ENCODE measurements around the gene FAM120A.
"Not testable (repeated sequence)": the region's sequence is repeated elsewhere in the genome, so short reads cannot be mapped to it uniquely, and the experiment has no call there.

The FAM120A gene

GRCh38 chr9:93503381-93503780 lies 51.9 kb downstream of the FAM120A start:
- H3K36me3 ChIP-seq (ENCODE audit: control insufficient read depth, insufficient read depth, low read length) = peaks cover under 1% of the 10 kb centered on the region; the same call in 1 of the 2 replicates
- WGBS (ENCODE audit: insufficient coverage, insufficient read length) = no CpG with 5 or more reads among the region's 4 CpGs
- H3K27me3 ChIP-seq (ENCODE audit: control insufficient read depth, insufficient read depth, low read length) = no peaks in the 10 kb centered on the region
- no peak overlapping the region for H3K4me3 ChIP-seq (ENCODE audit: low read length)
- no peak for DNase-seq (ENCODE audit: low read depth, low spot score)
- H3K27ac ChIP-seq (ENCODE audit: low read length) = no peak overlapping the region
- H3K4me1 ChIP-seq (ENCODE audit: control insufficient read depth, insufficient read depth, low read length) = no peaks in the 10 kb centered on the region
- no peaks in the 10 kb centered on the region for H3K9me3 ChIP-seq (ENCODE audit: control insufficient read depth, insufficient read depth, low read length)

GRCh38 chr9:93505541-93506132 lies 54.2 kb downstream of the FAM120A start:
- whole genome bisulfite sequencing (ENCODE audit: insufficient coverage, insufficient read length) = no CpG with 5 or more reads among the region's 4 CpGs
- no peak for DNase-seq (ENCODE audit: low read depth, low spot score)
- Histone ChIP-seq H3K9me3 (ENCODE audit: control insufficient read depth, insufficient read depth, low read length) (no peaks in the 10 kb centered on the region), H3K4me1 (ENCODE audit: control insufficient read depth, insufficient read depth, low read length) (0 out of 2 replicates have a peak, but pooled peaks cover 3% of the 10 kb centered on the region), H3K27me3 (ENCODE audit: control insufficient read depth, insufficient read depth, low read length) (no peaks in the 10 kb centered on the region), H3K4me3 (ENCODE audit: low read length) (no peak overlapping the region), H3K27ac (ENCODE audit: low read length) (no peak overlapping the region), H3K36me3 (ENCODE audit: control insufficient read depth, insufficient read depth, low read length) (no peaks in the 10 kb centered on the region)

- 0 out of 2 replicates have a peak, but pooled peaks cover 3% of the 10 kb centered on the region for H3K4me1 ChIP-seq (ENCODE audit: control insufficient read depth, insufficient read depth, low read length)
- WGBS (ENCODE audit: insufficient coverage, insufficient read length) = no CpG with 5 or more reads among the region's 2 CpGs
- no peaks in the 10 kb centered on the region for H3K36me3 ChIP-seq (ENCODE audit: control insufficient read depth, insufficient read depth, low read length)
- no peak for DNase-seq (ENCODE audit: low read depth, low spot score)
- no peaks in the 10 kb centered on the region for H3K27me3 ChIP-seq (ENCODE audit: control insufficient read depth, insufficient read depth, low read length)
- no peak overlapping the region for H3K4me3 ChIP-seq (ENCODE audit: low read length)
- H3K27ac ChIP-seq (ENCODE audit: low read length) = no peak overlapping the region
- H3K9me3 ChIP-seq (ENCODE audit: control insufficient read depth, insufficient read depth, low read length) = no peaks in the 10 kb centered on the region
These were observed 56.3 kb downstream of the FAM120A start for GRCh38 chr9:93507768-93508167.

- DNase-seq (ENCODE audit: low read depth, low spot score) = no peak
- WGBS (ENCODE audit: insufficient coverage, insufficient read length) = no CpG with 5 or more reads among the region's 2 CpGs
These were observed 56.7 kb downstream of the FAM120A start for GRCh38 chr9:93508207-93508606.

GRCh38 chr9:93509084-93509483 lies 57.6 kb downstream of the FAM120A start:
- no peak for DNase-seq (ENCODE audit: low read depth, low spot score)
- Histone ChIP-seq H3K9me3 (ENCODE audit: control insufficient read depth, insufficient read depth, low read length) (no peaks in the 10 kb centered on the region), H3K4me1 (ENCODE audit: control insufficient read depth, insufficient read depth, low read length) (0 out of 2 replicates have a peak, but pooled peaks cover 3% of the 10 kb centered on the region), H3K36me3 (ENCODE audit: control insufficient read depth, insufficient read depth, low read length) (no peaks in the 10 kb centered on the region), H3K27me3 (ENCODE audit: control insufficient read depth, insufficient read depth, low read length) (no peaks in the 10 kb centered on the region), H3K4me3 (ENCODE audit: low read length) (no peak overlapping the region), H3K27ac (ENCODE audit: low read length) (no peak overlapping the region)
- no CpG with 5 or more reads among the region's 2 CpGs for WGBS (ENCODE audit: insufficient coverage, insufficient read length)

More at GRCh38 chr9:93508207-93508606, 56.7 kb downstream of the FAM120A start:
- Histone ChIP-seq H3K36me3 (ENCODE audit: control insufficient read depth, insufficient read depth, low read length) (no peaks in the 10 kb centered on the region), H3K27ac (ENCODE audit: low read length) (no peak overlapping the region), H3K4me3 (ENCODE audit: low read length) (no peak overlapping the region), H3K27me3 (ENCODE audit: control insufficient read depth, insufficient read depth, low read length) (no peaks in the 10 kb centered on the region), H3K9me3 (ENCODE audit: control insufficient read depth, insufficient read depth, low read length) (no peaks in the 10 kb centered on the region), H3K4me1 (ENCODE audit: control insufficient read depth, insufficient read depth, low read length) (0 out of 2 replicates have a peak, but pooled peaks cover 3% of the 10 kb centered on the region)

- H3K36me3 ChIP-seq (ENCODE audit: control insufficient read depth, insufficient read depth, low read length) = no peaks in the 10 kb centered on the region
- H3K27me3 ChIP-seq (ENCODE audit: control insufficient read depth, insufficient read depth, low read length) = no peaks in the 10 kb centered on the region
- H3K9me3 ChIP-seq (ENCODE audit: control insufficient read depth, insufficient read depth, low read length) = no peaks in the 10 kb centered on the region
- H3K4me3 ChIP-seq (ENCODE audit: low read length) = no peak overlapping the region
- 0 out of 2 replicates have a peak, but pooled peaks cover 3% of the 10 kb centered on the region for H3K4me1 ChIP-seq (ENCODE audit: control insufficient read depth, insufficient read depth, low read length)
- no CpG with 5 or more reads among the region's 7 CpGs for WGBS (ENCODE audit: insufficient coverage, insufficient read length)
- no peak for DNase-seq (ENCODE audit: low read depth, low spot score)
- H3K27ac ChIP-seq (ENCODE audit: low read length) = no peak overlapping the region
These were observed 58.6 kb downstream of the FAM120A start for GRCh38 chr9:93510041-93510440.

- not testable (repeated sequence) for H3K27me3 ChIP-seq (ENCODE audit: control insufficient read depth, insufficient read depth, low read length); H3K9me3 ChIP-seq (ENCODE audit: control insufficient read depth, insufficient read depth, low read length); H3K27ac ChIP-seq (ENCODE audit: low read length); DNase-seq (ENCODE audit: low read depth, low spot score); H3K4me3 ChIP-seq (ENCODE audit: low read length); H3K36me3 ChIP-seq (ENCODE audit: control insufficient read depth, insufficient read depth, low read length); H3K4me1 ChIP-seq (ENCODE audit: control insufficient read depth, insufficient read depth, low read length)
- no CpG with 5 or more reads among the region's 8 CpGs for WGBS (ENCODE audit: insufficient coverage, insufficient read length)
These were observed 59.7 kb downstream of the FAM120A start for GRCh38 chr9:93511228-93511627.

- H3K27me3 ChIP-seq (ENCODE audit: control insufficient read depth, insufficient read depth, low read length); H3K27ac ChIP-seq (ENCODE audit: low read length); H3K36me3 ChIP-seq (ENCODE audit: control insufficient read depth, insufficient read depth, low read length); H3K4me3 ChIP-seq (ENCODE audit: low read length); DNase-seq (ENCODE audit: low read depth, low spot score); H3K4me1 ChIP-seq (ENCODE audit: control insufficient read depth, insufficient read depth, low read length); H3K9me3 ChIP-seq (ENCODE audit: control insufficient read depth, insufficient read depth, low read length): not testable (repeated sequence)
- WGBS (ENCODE audit: insufficient coverage, insufficient read length) = no CpG with 5 or more reads among the region's 10 CpGs
These were observed 60.8 kb downstream of the FAM120A start for GRCh38 chr9:93512170-93512812.

GRCh38 chr9:93513606-93514005 lies 62.1 kb downstream of the FAM120A start:
- Histone ChIP-seq H3K4me1 (ENCODE audit: control insufficient read depth, insufficient read depth, low read length) (0 out of 2 replicates have a peak, but pooled peaks cover 3% of the 10 kb centered on the region), H3K27ac (ENCODE audit: low read length) (no peak overlapping the region), H3K9me3 (ENCODE audit: control insufficient read depth, insufficient read depth, low read length) (no peaks in the 10 kb centered on the region), H3K27me3 (ENCODE audit: control insufficient read depth, insufficient read depth, low read length) (no peaks in the 10 kb centered on the region), H3K4me3 (ENCODE audit: low read length) (no peak overlapping the region), H3K36me3 (ENCODE audit: control insufficient read depth, insufficient read depth, low read length) (no peaks in the 10 kb centered on the region)
- no CpG with 5 or more reads among the region's 9 CpGs for WGBS (ENCODE audit: insufficient coverage, insufficient read length)
- DNase-seq (ENCODE audit: low read depth, low spot score) = no peak

- Histone ChIP-seq H3K9me3 (ENCODE audit: control insufficient read depth, insufficient read depth, low read length) (no peaks in the 10 kb centered on the region), H3K27ac (ENCODE audit: low read length) (no peak overlapping the region)
These were observed 65.8 kb downstream of the FAM120A start for GRCh38 chr9:93517331-93517730.

More at GRCh38 chr9:93517331-93517730, 65.8 kb downstream of the FAM120A start:
- Histone ChIP-seq H3K4me1 (ENCODE audit: control insufficient read depth, insufficient read depth, low read length) (no peaks in the 10 kb centered on the region), H3K36me3 (ENCODE audit: control insufficient read depth, insufficient read depth, low read length) (0 out of 2 replicates have a peak, but pooled peaks cover 2% of the 10 kb centered on the region), H3K4me3 (ENCODE audit: low read length) (no peak overlapping the region), H3K27me3 (ENCODE audit: control insufficient read depth, insufficient read depth, low read length) (no peaks in the 10 kb centered on the region)
- no peak for DNase-seq (ENCODE audit: low read depth, low spot score)
- WGBS (ENCODE audit: insufficient coverage, insufficient read length) = no CpG with 5 or more reads among the region's 1 CpG

Data from iPS DF 6.9 (cell line).